ENCODE data around the gene CYP26C1. TPM values are rescaled to one million over a fixed set of nuclear protein-coding genes. Genes with fewer than 3 reads are reported as not detected.
A peak's percentile ranks its signal among the peaks of the same experiment; 100 is the strongest.

The CYP26C1 gene
- total and polyA plus RNA-seq, 2 of the 13 experiments (the other 11 are each of a cell fraction or from before 2014, with no cell fraction given): 0.02 TPM; not detected in 1

DNA sequence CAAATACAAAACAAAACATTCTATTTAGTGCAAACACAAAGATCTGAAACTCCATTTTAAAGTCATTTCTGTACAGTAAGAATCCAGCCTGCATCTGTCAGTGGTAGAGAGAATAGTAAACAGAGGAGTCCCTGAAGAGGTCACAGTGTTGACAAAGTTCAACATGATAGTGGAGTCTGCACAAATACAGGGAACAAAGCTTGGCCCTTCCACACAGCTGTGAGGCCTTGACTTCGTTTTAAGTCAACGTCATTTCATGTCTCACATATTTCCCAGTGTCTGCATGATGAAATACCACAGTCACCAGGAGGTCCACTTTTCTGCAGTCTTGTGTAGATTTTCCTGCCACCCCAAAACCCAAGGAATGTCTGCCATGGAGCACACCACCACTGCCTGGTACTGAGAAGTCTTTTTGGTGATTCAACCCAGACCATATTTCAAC lies 46.1 kb downstream of the CYP26C1 start (continued):
- TF ChIP-seq CCDC6 (CRISPR knock-in tag; IDR thresholded peaks at IDR 0.05) (0 out of 2 replicates have a peak, but pooled peaks have one; percentile 30), FOXO1 (CRISPR knock-in tag; IDR thresholded peaks at IDR 0.05) (peak; percentile 95), RXRA (CRISPR knock-in tag; IDR thresholded peaks at IDR 0.05) (peak; percentile 93; the same call in 1 of the 2 replicates), ZNF816 (CRISPR knock-in tag; IDR thresholded peaks at IDR 0.05; ENCODE audit: borderline replicate concordance) (0 out of 2 replicates have a peak, but pooled peaks have one; percentile 32), KDM2A (CRISPR knock-in tag; IDR thresholded peaks at IDR 0.05; ENCODE audit: borderline replicate concordance, low read depth) (no peak), PAX8 (CRISPR knock-in tag; IDR thresholded peaks at IDR 0.05; ENCODE audit: borderline replicate concordance) (no peak), PAWR (CRISPR knock-in tag; IDR thresholded peaks at IDR 0.05; ENCODE audit: borderline replicate concordance) (no peak), NFE2L2 (IDR thresholded peaks at IDR 0.05; ENCODE audit: low read length) (no peak), ZFAT (CRISPR knock-in tag; conservative IDR thresholded peaks at IDR 0.05) (no peak), ZBTB21 (CRISPR knock-in tag; IDR thresholded peaks at IDR 0.05) (peak; percentile 97), ZNF629 (CRISPR knock-in tag; conservative IDR thresholded peaks at IDR 0.05) (peak; percentile 27), BHLHE40 (IDR thresholded peaks at IDR 0.05; ENCODE audit: low read length) (no peak), ZBTB1 (CRISPR knock-in tag; IDR thresholded peaks at IDR 0.05; ENCODE audit: borderline replicate concordance) (no peak), ZNF337 (CRISPR knock-in tag; IDR thresholded peaks at IDR 0.05; ENCODE audit: borderline replicate concordance, low read depth) (no peak), MLLT10 (CRISPR knock-in tag; IDR thresholded peaks at IDR 0.05) (no peak), ZNF101 (CRISPR knock-in tag; IDR thresholded peaks at IDR 0.05; ENCODE audit: borderline replicate concordance, low read depth) (no peak), ZFP1 (CRISPR knock-in tag; IDR thresholded peaks at IDR 0.05) (peak; percentile 68; the same call in 1 of the 2 replicates), ZNF589 (CRISPR knock-in tag; conservative IDR thresholded peaks at IDR 0.05) (no peak), ATM (IDR thresholded peaks at IDR 0.05; ENCODE audit: borderline replicate concordance) (no peak)
- TF ChIP-seq, protein P1, sequence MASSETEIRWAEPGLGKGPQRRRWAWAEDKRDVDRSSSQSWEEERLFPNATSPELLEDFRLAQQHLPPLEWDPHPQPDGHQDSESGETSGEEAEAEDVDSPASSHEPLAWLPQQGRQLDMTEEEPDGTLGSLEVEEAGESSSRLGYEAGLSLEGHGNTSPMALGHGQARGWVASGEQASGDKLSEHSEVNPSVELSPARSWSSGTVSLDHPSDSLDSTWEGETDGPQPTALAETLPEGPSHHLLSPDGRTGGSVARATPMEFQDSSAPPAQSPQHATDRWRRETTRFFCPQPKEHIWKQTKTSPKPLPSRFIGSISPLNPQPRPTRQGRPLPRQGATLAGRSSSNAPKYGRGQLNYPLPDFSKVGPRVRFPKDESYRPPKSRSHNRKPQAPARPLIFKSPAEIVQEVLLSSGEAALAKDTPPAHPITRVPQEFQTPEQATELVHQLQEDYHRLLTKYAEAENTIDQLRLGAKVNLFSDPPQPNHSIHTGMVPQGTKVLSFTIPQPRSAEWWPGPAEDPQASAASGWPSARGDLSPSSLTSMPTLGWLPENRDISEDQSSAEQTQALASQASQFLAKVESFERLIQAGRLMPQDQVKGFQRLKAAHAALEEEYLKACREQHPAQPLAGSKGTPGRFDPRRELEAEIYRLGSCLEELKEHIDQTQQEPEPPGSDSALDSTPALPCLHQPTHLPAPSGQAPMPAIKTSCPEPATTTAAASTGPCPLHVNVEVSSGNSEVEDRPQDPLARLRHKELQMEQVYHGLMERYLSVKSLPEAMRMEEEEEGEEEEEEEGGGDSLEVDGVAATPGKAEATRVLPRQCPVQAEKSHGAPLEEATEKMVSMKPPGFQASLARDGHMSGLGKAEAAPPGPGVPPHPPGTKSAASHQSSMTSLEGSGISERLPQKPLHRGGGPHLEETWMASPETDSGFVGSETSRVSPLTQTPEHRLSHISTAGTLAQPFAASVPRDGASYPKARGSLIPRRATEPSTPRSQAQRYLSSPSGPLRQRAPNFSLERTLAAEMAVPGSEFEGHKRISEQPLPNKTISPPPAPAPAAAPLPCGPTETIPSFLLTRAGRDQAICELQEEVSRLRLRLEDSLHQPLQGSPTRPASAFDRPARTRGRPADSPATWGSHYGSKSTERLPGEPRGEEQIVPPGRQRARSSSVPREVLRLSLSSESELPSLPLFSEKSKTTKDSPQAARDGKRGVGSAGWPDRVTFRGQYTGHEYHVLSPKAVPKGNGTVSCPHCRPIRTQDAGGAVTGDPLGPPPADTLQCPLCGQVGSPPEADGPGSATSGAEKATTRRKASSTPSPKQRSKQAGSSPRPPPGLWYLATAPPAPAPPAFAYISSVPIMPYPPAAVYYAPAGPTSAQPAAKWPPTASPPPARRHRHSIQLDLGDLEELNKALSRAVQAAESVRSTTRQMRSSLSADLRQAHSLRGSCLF (CRISPR knock-in tag; IDR thresholded peaks at IDR 0.05; ENCODE audit: borderline replicate concordance): no peak
- TF ChIP-seq, protein P2, sequence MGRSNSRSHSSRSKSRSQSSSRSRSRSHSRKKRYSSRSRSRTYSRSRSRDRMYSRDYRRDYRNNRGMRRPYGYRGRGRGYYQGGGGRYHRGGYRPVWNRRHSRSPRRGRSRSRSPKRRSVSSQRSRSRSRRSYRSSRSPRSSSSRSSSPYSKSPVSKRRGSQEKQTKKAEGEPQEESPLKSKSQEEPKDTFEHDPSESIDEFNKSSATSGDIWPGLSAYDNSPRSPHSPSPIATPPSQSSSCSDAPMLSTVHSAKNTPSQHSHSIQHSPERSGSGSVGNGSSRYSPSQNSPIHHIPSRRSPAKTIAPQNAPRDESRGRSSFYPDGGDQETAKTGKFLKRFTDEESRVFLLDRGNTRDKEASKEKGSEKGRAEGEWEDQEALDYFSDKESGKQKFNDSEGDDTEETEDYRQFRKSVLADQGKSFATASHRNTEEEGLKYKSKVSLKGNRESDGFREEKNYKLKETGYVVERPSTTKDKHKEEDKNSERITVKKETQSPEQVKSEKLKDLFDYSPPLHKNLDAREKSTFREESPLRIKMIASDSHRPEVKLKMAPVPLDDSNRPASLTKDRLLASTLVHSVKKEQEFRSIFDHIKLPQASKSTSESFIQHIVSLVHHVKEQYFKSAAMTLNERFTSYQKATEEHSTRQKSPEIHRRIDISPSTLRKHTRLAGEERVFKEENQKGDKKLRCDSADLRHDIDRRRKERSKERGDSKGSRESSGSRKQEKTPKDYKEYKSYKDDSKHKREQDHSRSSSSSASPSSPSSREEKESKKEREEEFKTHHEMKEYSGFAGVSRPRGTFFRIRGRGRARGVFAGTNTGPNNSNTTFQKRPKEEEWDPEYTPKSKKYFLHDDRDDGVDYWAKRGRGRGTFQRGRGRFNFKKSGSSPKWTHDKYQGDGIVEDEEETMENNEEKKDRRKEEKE (IDR thresholded peaks at IDR 0.05): no peak
- TF ChIP-seq, protein P3, sequence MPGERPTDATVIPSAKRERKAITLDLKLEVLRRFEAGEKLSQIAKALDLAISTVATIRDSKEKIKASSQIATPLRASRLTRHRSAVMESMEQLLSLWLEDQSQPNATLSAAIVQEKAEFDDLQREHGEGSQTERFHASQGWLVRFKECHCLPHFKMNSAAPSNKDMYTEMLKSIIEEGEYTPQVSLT (CRISPR knock-in tag; IDR thresholded peaks at IDR 0.05; ENCODE audit: borderline replicate concordance, low read depth): no peak
